Iris pigment epithelial cell (primary cell): ENCODE results near the gene AZU1.
"Not testable (repeated sequence)": the region's sequence is repeated elsewhere in the genome, so short reads cannot be mapped to it uniquely, and the experiment has no call there.

Experiments used
- DNase-seq: peaks from one replicate; pipeline ENCODE4 v3.0.0-alpha.2; 2011; ENCODE audit warnings: low read depth

Gene AZU1

GRCh38 chr19:831407-832369, 4.1 kb downstream of the AZU1 start:
- no peak for DNase-seq

GRCh38 chr19:834216-834615, 6.6 kb downstream of the AZU1 start:
- no peak for DNase-seq

- no peak for DNase-seq
Observed at GRCh38 chr19:835210-835810, 7.7 kb downstream of the AZU1 start.

- no peak for DNase-seq
Observed at GRCh38 chr19:840519-841206, 13.0 kb downstream of the AZU1 start, which contains the start of gene PRTN3. TSS of gene PRTN3 (plus strand) at chr19:840999. CDS start at chr19:841009, 10 bp downstream.

- DNase-seq: not testable (repeated sequence)
Observed at GRCh38 chr19:842802-843179, 15.2 kb downstream of the AZU1 start.

- DNase-seq: no peak
Observed at GRCh38 chr19:843180-843835, 15.7 kb downstream of the AZU1 start.

GRCh38 chr19:843836-844545, 16.4 kb downstream of the AZU1 start:
- DNase-seq: no peak

- DNase-seq: no peak
Observed at GRCh38 chr19:844546-844971, 16.9 kb downstream of the AZU1 start.

GRCh38 chr19:845707-846521, 18.3 kb downstream of the AZU1 start:
- DNase-seq: no peak

GRCh38 chr19:848386-848921, 20.8 kb downstream of the AZU1 start:
- DNase-seq: no peak

GRCh38 chr19:849195-849594, 21.6 kb downstream of the AZU1 start:
- DNase-seq: not testable (repeated sequence)

- DNase-seq: peak; percentile 74
Observed at GRCh38 chr19:850221-850978, 22.8 kb downstream of the AZU1 start.

GRCh38 chr19:850979-851335, 23.3 kb downstream of the AZU1 start:
- no peak for DNase-seq

GRCh38 chr19:852136-853013, 24.7 kb downstream of the AZU1 start, which contains the start of gene ELANE:
TSS of gene ELANE (plus strand) at chr19:852303. CDS start at chr19:852329, 26 bp downstream.
- no peak for DNase-seq

GRCh38 chr19:853014-853585, 25.5 kb downstream of the AZU1 start:
- no peak for DNase-seq

GRCh38 chr19:853614-854220, 26.1 kb downstream of the AZU1 start:
- not testable (repeated sequence) for DNase-seq

- DNase-seq: no peak
Observed at GRCh38 chr19:854549-854948, 26.9 kb downstream of the AZU1 start.

GRCh38 chr19:855142-855541, 27.5 kb downstream of the AZU1 start:
- DNase-seq: no peak
